ENCODE results near the gene TWIST2. TPM values are rescaled to one million over a fixed set of nuclear protein-coding genes. Genes with fewer than 3 reads are reported as not detected.

The TWIST2 gene
- total RNA-seq, 1 donor from 2014 or later, result 18.6 TPM

- Mint-ChIP-seq H3K4me1 (peaks cover 18% of the 10 kb centered on the region), H3K36me3 (no peaks in the 10 kb centered on the region), H3K4me3 (no peak overlapping the region), H3K27me3 (ENCODE audit: low read depth) (peaks cover 5% of the 10 kb centered on the region), H3K9me3 (no peaks in the 10 kb centered on the region), H3K27ac (no peak overlapping the region)
- DNase-seq (ENCODE audit: low spot score in 2 of 2, unreplicated experiment in 2 of 2), result no peak
- no peak for TF ChIP-seq CTCF (IDR thresholded peaks at IDR 0.05; ENCODE audit: unreplicated experiment)
Measured at GRCh38 chr2:238861766-238862315, 14.0 kb downstream of the TWIST2 start.

GRCh38 chr2:238862701-238863100, 14.8 kb downstream of the TWIST2 start:
- TF ChIP-seq CTCF (IDR thresholded peaks at IDR 0.05; ENCODE audit: unreplicated experiment), result no peak
- Mint-ChIP-seq H3K4me1 (peaks cover 27% of the 10 kb centered on the region), H3K4me3 (no peak overlapping the region), H3K27me3 (ENCODE audit: low read depth) (peaks cover 3% of the 10 kb centered on the region), H3K9me3 (no peaks in the 10 kb centered on the region), H3K27ac (no peak overlapping the region), H3K36me3 (no peaks in the 10 kb centered on the region)
- DNase-seq (ENCODE audit: low spot score in 2 of 2, unreplicated experiment in 2 of 2), result no peak

- Mint-ChIP-seq H3K9me3 (no peaks in the 10 kb centered on the region), H3K27me3 (ENCODE audit: low read depth) (peaks cover 3% of the 10 kb centered on the region), H3K4me3 (no peak overlapping the region), H3K4me1 (peaks cover 29% of the 10 kb centered on the region), H3K36me3 (no peaks in the 10 kb centered on the region), H3K27ac (peak overlapping the region; percentile 96)
- no peak for TF ChIP-seq CTCF (IDR thresholded peaks at IDR 0.05; ENCODE audit: unreplicated experiment)
- DNase-seq (ENCODE audit: low spot score in 2 of 2, unreplicated experiment in 2 of 2), result no peak
Measured at GRCh38 chr2:238863231-238863630, 15.3 kb downstream of the TWIST2 start.

- Mint-ChIP-seq H3K9me3 (no peaks in the 10 kb centered on the region), H3K4me1 (peaks cover 29% of the 10 kb centered on the region), H3K36me3 (no peaks in the 10 kb centered on the region), H3K27ac (peak overlapping the region; percentile 96), H3K27me3 (ENCODE audit: low read depth) (no peaks in the 10 kb centered on the region), H3K4me3 (no peak overlapping the region)
- no peak for TF ChIP-seq CTCF (IDR thresholded peaks at IDR 0.05; ENCODE audit: unreplicated experiment)
- DNase-seq (ENCODE audit: low spot score in 2 of 2, unreplicated experiment in 2 of 2), result no peak
Measured at GRCh38 chr2:238863749-238864206, 15.9 kb downstream of the TWIST2 start.

- peak in 1 of 2 experiments; percentile 67 for DNase-seq (ENCODE audit: low spot score in 2 of 2, unreplicated experiment in 2 of 2)
- no peaks in the 10 kb centered on the region for H3K27me3 Mint-ChIP-seq (ENCODE audit: low read depth)
- no peaks in the 10 kb centered on the region for H3K36me3 Mint-ChIP-seq
- no peak for TF ChIP-seq CTCF (IDR thresholded peaks at IDR 0.05; ENCODE audit: unreplicated experiment)
- H3K4me3 Mint-ChIP-seq, result peak overlapping the region; percentile 27
- peaks cover 29% of the 10 kb centered on the region for H3K4me1 Mint-ChIP-seq
- no peaks in the 10 kb centered on the region for H3K9me3 Mint-ChIP-seq
- peak overlapping the region; percentile 96 for H3K27ac Mint-ChIP-seq
Measured at GRCh38 chr2:238864207-238865014, 16.5 kb downstream of the TWIST2 start.
